ENCODE results near the gene FAM13C.

Gene FAM13C

DNA sequence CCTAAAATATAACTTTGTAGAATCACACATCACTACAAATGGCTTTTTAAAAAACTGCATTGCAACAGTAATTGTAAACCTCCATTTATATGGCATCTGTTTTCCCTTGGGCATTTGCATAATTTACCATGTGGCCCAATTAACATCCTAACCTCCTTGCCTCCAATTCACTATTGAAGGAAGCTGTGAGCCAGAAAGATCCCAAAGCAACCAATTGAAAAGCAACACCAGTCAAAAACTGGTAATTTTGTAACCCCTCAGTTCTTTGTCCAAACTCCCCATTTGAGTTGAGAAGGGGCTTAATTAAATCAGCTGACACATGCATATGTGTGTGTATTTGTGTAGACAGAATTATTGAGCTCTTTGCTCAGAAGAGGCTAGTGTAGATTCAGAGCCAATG is 90.3 kb downstream of the FAM13C start:
- Mint-ChIP-seq H3K4me1 (peaks cover 4% of the 10 kb centered on the region), H3K36me3 (ENCODE audit: low read depth) (peaks cover 10% of the 10 kb centered on the region), H3K27ac (no peak overlapping the region), H3K4me3 (no peak overlapping the region), H3K9me3 (no peaks in the 10 kb centered on the region), H3K27me3 (ENCODE audit: low read depth) (peaks cover 4% of the 10 kb centered on the region)
- TF ChIP-seq, protein P1, sequence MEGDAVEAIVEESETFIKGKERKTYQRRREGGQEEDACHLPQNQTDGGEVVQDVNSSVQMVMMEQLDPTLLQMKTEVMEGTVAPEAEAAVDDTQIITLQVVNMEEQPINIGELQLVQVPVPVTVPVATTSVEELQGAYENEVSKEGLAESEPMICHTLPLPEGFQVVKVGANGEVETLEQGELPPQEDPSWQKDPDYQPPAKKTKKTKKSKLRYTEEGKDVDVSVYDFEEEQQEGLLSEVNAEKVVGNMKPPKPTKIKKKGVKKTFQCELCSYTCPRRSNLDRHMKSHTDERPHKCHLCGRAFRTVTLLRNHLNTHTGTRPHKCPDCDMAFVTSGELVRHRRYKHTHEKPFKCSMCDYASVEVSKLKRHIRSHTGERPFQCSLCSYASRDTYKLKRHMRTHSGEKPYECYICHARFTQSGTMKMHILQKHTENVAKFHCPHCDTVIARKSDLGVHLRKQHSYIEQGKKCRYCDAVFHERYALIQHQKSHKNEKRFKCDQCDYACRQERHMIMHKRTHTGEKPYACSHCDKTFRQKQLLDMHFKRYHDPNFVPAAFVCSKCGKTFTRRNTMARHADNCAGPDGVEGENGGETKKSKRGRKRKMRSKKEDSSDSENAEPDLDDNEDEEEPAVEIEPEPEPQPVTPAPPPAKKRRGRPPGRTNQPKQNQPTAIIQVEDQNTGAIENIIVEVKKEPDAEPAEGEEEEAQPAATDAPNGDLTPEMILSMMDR (IDR thresholded peaks at IDR 0.05; ENCODE audit: unreplicated experiment in 3 of 3) = no peak

DNA sequence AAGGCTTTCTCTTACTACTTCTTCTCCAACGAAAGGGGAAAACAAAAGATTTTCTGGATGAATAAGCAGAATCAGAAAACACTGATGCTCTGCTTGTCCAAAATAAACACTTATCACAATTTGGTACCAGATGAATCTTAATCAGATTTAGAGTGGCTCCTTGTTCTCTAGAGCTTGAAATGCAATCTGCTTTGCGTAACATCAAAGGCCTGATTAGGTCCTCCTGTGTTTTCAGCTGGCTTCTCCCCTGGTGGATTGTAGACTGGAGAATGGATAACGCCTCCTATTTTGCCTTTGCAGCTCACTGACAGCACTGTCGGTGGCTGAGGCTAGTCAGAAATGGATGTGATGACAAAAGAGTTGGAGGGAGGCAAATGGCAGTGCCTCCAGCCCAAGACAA is 91.2 kb downstream of the FAM13C start:
- H3K36me3 Mint-ChIP-seq (ENCODE audit: low read depth) = peaks cover 10% of the 10 kb centered on the region
- H3K4me3 Mint-ChIP-seq = no peak overlapping the region
- TF ChIP-seq, protein P1 (IDR thresholded peaks at IDR 0.05; ENCODE audit: unreplicated experiment in 3 of 3) = no peak
- no peak overlapping the region for H3K27ac Mint-ChIP-seq
- H3K27me3 Mint-ChIP-seq (ENCODE audit: low read depth) = peaks cover 4% of the 10 kb centered on the region
- H3K4me1 Mint-ChIP-seq = peaks cover 2% of the 10 kb centered on the region
- H3K9me3 Mint-ChIP-seq = no peaks in the 10 kb centered on the region

DNA sequence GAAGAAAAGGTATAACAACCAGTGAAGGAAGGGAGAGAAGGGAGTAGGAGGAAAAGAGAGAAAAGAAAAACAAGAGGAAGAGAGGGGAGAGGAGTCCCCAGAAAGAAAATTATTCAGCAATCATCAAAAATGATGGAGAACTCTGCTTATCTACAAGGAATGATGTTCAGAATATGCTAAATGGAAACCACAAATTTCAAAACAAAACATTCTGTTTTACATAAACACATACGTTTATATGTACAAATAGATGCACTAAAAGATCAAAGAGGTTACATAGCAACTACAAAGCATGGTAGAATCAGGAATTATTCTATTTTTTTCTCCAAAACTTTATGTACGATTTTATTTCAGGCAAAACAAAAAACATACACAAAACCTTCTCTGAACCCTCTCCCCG is 91.9 kb downstream of the FAM13C start:
- H3K4me1 Mint-ChIP-seq = no peaks in the 10 kb centered on the region
- no peaks in the 10 kb centered on the region for H3K9me3 Mint-ChIP-seq
- no peak overlapping the region for H3K27ac Mint-ChIP-seq
- peaks cover 4% of the 10 kb centered on the region for H3K27me3 Mint-ChIP-seq (ENCODE audit: low read depth)
- no peak overlapping the region for H3K4me3 Mint-ChIP-seq
- peaks cover 10% of the 10 kb centered on the region for H3K36me3 Mint-ChIP-seq (ENCODE audit: low read depth)
- TF ChIP-seq, protein P1 (IDR thresholded peaks at IDR 0.05; ENCODE audit: unreplicated experiment in 3 of 3) = no peak

DNA sequence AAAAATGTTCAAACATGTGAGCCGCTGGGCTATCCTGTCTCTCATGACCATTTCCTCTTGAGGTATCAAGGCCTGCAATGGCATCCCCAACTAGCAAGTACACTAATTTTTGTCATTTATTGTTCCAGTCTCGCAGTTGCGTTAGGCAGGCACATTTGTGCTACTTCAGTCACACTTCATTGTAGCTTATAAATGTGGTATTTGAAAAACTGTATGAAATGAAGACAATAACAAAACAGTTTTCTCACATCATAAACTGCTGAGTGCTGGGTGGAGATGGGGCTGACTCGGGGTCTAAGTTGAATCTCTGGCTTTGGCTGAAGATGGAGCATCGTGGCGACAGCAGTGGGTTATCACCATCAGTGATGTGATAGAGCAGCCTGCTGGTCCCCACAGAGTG is 92.7 kb downstream of the FAM13C start:
- H3K9me3 Mint-ChIP-seq = no peaks in the 10 kb centered on the region

DNA sequence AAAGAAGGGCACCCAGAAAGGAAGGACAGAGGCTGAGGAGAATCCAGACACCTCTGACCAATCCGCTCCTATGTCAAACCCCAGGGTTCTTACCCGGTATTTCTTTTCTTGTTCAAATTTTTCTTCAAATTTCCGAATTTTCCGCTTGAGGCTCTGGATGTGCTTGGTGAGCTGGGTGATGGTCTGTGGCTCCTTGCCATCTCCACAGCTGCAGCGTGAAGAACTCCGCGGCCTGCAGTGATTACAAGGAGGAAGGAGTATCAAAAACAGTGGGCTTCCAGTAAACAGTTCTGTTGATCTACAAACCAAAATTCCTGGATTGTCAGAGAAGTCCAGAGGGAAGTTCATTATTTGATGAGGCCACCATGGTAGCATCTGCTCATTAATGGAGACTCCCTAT is 93.9 kb downstream of the FAM13C start:
- Mint-ChIP-seq H3K9me3 (no peaks in the 10 kb centered on the region), H3K36me3 (ENCODE audit: low read depth) (peaks cover 10% of the 10 kb centered on the region), H3K27me3 (ENCODE audit: low read depth) (no peaks in the 10 kb centered on the region), H3K4me1 (no peaks in the 10 kb centered on the region), H3K4me3 (no peak overlapping the region), H3K27ac (no peak overlapping the region)
- TF ChIP-seq, protein P1 (IDR thresholded peaks at IDR 0.05; ENCODE audit: unreplicated experiment in 3 of 3) = no peak

More for the DNA sequence above, 92.7 kb downstream of the FAM13C start:
- Mint-ChIP-seq H3K4me1 (no peaks in the 10 kb centered on the region), H3K27ac (no peak overlapping the region), H3K36me3 (ENCODE audit: low read depth) (peaks cover 10% of the 10 kb centered on the region), H3K4me3 (no peak overlapping the region), H3K27me3 (ENCODE audit: low read depth) (peaks cover 4% of the 10 kb centered on the region)
- TF ChIP-seq, protein P1 (IDR thresholded peaks at IDR 0.05; ENCODE audit: unreplicated experiment in 3 of 3) = no peak

DNA sequence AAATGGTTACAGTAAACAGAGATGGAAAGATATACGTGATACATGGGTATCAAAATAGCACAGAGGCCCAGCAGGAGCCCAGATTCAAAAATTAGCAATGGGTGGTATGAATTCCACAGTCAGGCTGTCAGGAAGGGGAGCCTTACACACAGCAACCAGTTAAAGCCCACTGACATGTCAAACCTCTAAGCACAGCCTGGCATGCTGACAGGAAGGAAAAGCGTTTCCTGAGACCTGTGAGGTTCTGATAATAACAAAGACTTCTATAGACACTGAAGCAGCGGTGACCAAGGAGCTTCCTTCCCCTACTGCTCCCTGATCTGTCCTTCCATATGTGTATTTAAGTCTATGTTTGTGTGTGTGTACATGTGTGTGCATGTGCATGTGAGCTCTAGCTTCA is 96.0 kb downstream of the FAM13C start:
- Mint-ChIP-seq H3K9me3 (no peaks in the 10 kb centered on the region), H3K36me3 (ENCODE audit: low read depth) (peaks cover 10% of the 10 kb centered on the region), H3K4me1 (no peaks in the 10 kb centered on the region), H3K27ac (no peak overlapping the region), H3K4me3 (no peak overlapping the region), H3K27me3 (ENCODE audit: low read depth) (peaks cover 4% of the 10 kb centered on the region)
- TF ChIP-seq, protein P1 (IDR thresholded peaks at IDR 0.05; ENCODE audit: unreplicated experiment in 3 of 3) = no peak
